Melanocyte of skin (primary cell): ENCODE data around the gene HIP1. TPM values are rescaled to one million over a fixed set of nuclear protein-coding genes. Genes with fewer than 3 reads are reported as not detected.

Experiments
- small RNA-seq, 2 donors: library from RNA; depleted of rRNA; stranded (forward); fragments of <200 nt; gene quantifications; one replicate each; pipeline ENCODE3, GENCODE V24; 2012
- total RNA-seq, 2 donors: library from RNA; depleted of rRNA; stranded (reverse); fragments of >200 nt; gene quantifications; 2 replicates each; pipeline ENCODE4 v1.2.3, GENCODE V29; 2012

Gene HIP1
- total RNA-seq: 10 to 100 TPM; 29.3 to 35.4 TPM

DNA sequence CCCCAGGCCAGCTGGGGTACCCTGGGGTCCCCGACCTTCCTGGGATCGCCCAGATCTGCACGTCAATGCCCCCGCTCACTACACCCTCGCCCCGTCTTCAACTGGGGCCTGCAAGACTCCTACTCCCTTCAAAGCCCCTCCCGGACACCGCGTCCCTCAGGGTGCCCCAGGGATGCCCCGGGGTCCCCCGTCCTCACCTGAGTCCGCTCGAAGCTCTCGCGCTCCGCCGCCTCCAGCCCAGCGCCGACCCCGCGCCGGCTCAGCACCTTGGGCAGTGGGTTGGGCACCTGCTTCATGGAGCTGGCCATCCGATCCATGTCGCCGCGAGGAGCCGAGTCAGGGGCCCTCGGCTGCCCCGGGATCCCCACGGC lies at the start of gene HIP1:
Gene HIP1, minus strand, starts transcription at position 338 of the 371 bp plus-strand sequence. Its CDS starts 21 bp downstream, at position 317.

DNA sequence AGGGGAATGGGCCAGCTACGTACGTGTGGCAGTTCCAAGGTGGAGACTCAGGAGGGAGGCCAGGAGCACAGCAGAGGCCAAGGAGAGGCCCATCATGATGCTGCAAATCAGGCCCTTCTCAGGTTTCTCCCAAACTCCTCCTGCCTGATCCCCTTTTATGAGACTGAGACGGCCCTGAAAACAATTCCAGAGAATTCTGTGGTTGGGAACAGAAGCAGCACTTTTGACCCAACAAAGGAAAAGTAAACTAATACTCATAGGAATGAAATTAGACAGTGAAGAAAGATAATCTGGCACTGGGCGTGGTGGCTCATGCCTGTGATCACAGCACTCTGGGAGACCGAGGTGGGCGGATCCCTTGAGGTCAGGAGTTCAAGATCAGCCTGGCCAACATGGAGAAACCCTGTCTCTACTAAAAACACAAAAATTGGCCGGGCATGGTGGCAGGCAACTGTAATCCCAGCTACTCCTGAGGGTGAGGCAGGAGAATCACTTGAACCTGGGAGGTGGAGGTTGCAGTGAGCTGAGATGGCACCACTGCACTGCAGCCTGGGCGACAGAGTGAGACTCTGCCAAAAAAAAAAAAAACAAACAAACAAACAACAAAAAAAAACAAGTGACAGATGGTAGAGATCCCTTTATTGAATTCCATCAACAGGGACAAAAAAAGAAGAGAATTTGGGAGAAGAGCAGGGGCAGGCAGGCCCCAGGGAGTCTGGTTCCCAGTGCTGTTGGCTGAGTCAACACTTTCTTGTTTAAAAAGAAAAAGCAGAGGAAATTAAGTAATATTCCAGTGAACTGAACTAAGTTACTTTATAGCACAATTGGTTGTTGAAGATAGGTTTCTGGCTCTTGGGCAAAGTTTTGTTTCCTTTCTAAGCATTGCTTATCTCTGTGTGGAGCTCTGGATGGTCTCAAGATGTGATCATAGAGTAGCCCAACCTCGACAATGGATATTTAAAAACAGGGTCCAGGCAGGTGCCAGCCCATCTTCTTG lies 33.6 kb upstream of the HIP1 start, which contains the start of gene CCL26:
Gene CCL26, minus strand, starts transcription at position 131 of the 997 bp plus-strand sequence. Its CDS starts 35 bp downstream, at position 96.

DNA sequence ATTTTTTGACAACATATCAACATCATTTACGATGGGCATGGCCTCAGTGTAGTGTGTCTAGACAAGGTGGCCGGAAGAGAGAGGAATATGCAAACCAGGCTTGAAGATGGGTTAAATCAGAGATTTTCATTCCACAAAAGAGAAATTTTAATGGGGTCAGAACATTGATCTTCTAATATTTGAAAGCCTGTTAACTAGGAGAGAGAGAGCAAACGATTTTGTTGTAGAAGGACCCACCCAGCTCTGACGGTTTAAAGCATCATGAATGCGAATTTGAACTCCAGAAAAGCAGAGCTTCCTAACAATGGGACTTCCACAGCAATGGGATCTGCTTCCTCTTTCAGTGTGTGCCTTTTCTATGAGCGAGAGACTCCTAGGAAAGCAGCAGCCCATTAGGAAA lies 246.7 kb downstream of the HIP1 start, which contains the start of gene SPDYE5:
Gene SPDYE5, plus strand, starts transcription at position 301 of the 400 bp plus-strand sequence. CDS start 1,728 bp downstream, outside the sequence.

DNA sequence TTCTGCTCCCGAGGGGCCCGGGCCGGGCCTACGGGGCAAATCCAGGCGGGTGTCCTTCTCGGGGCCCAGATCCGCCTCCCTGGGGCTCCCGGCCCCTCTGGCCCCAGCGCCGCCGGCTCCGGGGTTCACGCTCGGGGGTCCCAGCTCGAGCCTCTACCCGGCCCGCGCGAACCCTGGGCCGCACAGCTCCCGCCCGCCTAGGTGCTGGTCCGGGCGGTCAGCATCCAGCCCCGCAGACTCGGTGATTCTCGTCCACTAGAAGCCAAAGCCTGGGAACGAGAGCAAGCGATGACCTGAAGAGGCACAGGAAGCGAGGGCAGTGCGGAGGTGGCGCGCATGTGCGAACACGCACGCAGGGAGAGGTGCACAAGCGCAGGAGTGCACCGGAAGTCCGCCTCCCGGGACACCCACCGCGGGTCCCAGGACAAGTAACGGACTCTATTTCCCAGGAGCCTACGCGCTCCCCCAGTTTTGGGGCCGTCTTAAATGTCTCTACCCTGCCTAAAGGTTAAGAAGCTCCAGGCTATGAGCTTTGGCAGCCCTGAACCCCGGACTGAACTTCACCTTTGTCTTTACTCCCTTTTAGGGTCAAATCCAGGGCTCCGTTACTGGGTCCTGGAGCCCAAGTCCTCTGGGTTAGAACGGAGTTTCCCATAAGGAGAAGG lies 252.6 kb downstream of the HIP1 start, which contains the start of gene POM121C:
Gene POM121C, minus strand, starts transcription at position 321 of the 665 bp plus-strand sequence. CDS start 44,803 bp downstream, outside the sequence.

Small RNAs within 50 kb of the gene (small RNA-seq; reads per million reads assigned to genes)
- 0 reads per million in 2 donors for gene AC211429.1
- 0 reads per million in 2 donors for gene RF00019

Other genes starting within 250 kb of the HIP1 start
- under 1 TPM in 1 of 2 donors, not detected in 1; under 0.01 TPM for gene SPDYE5, start 246.6 kb downstream of the HIP1 start, total RNA-seq
- not detected for gene CCL26, start 33.3 kb upstream of the HIP1 start, total RNA-seq
- not detected for gene CCL24, start 74.9 kb upstream of the HIP1 start, total RNA-seq
- gene RHBDD2, start 140.1 kb upstream of the HIP1 start, total RNA-seq: 10 to 100 TPM; 32.0 to 36.5 TPM
- gene POR, start 176.2 kb upstream of the HIP1 start, total RNA-seq: 100 to 1,000 TPM; 118 to 276 TPM